H1 (cell line): ENCODE results near the gene IL13. TPM values are rescaled to one million over a fixed set of nuclear protein-coding genes. Genes with fewer than 3 reads are reported as not detected.

Experiments used
- KDM1A ChIP-seq: fragments of 200-600, 300-600 bp; sonication (generic); IDR thresholded peaks from 2 replicates; pipeline ENCODE4 v1.7.1; 2016; ENCODE audit warnings: mild to moderate bottlenecking, low read length, borderline replicate concordance
- RAD21 ChIP-seq, 2 experiments: IDR thresholded peaks in 1 of 2; conservative IDR thresholded peaks in 1 of 2; 2 replicates each; pipeline ENCODE4 v1.6.1; 2011; ENCODE audit warnings: low read depth in 2 of 2, low read length in 2 of 2, improper control_type of control experiment in 1 of 2, inconsistent platforms in 1 of 2, mild to moderate bottlenecking in 1 of 2, moderate library complexity in 1 of 2
- RBBP5 ChIP-seq: IDR thresholded peaks from 2 replicates; pipeline ENCODE4 v1.7.1; 2012; ENCODE audit warnings: low read depth, mild to moderate bottlenecking, inconsistent platforms, low read length, moderate library complexity, borderline replicate concordance
- TAF1 ChIP-seq: IDR thresholded peaks from 2 replicates; pipeline ENCODE4 v1.6.1; 2011; ENCODE audit warnings: mild to moderate bottlenecking, low read depth, low read length
- TCF12 ChIP-seq: IDR thresholded peaks from 2 replicates; pipeline ENCODE4 v1.6.1; 2011; ENCODE audit warnings: low read depth, mild to moderate bottlenecking, low read length
- polyA plus RNA-seq, 7 experiments: library from polyadenylated mRNA; depleted of rRNA in 3 of 7; stranded (reverse) in 5 of 7; unstranded in 2 of 7; fragments of >200 nt in 5 of 7; fragments of 200-250 nt in 2 of 7; gene quantifications; 1 replicate in 5 of 7; 2 replicates in 1 of 7; 4 replicates in 1 of 7; pipeline versions ENCODE4 v1.2.1 to v1.2.3, GENCODE V29; 2011 to 2013; ENCODE audit warnings: missing spikeins in 2 of 7, mixed read lengths in 2 of 7
- total RNA-seq: library from RNA; stranded (reverse); fragmentation: NEBNext Ultra II Directional; extraction: Animal tissue kit (Norgen Biotek cat#: 25700); gene quantifications from 2 replicates; pipeline ENCODE4 v1.2.1, GENCODE V29; 2021

Gene IL13
- total and polyA plus RNA-seq, 2 of the 8 experiments (the other 6 are each of a cell fraction or from before 2014, with no cell fraction given): not detected

- TF ChIP-seq RAD21 (IDR thresholded peaks at IDR 0.05 in 1 of 2, conservative IDR thresholded peaks at IDR 0.05 in 1 of 2; ENCODE audit: low read depth in 2 of 2, low read length in 2 of 2) (no peak), KDM1A (no peak), TCF12 (no peak), TAF1 (no peak), RBBP5 (no peak)
Observed at GRCh38 chr5:132647473-132647872, 10.5 kb upstream of the IL13 start (continued).
